ENCODE measurements around the gene CGB2. TPM values are rescaled to one million over a fixed set of nuclear protein-coding genes. Genes with fewer than 3 reads are reported as not detected.

CGB2 gene
- total and polyA plus RNA-seq, 9 of the 15 experiments (the other 6 are each of a cell fraction or from before 2014, with no cell fraction given), result 0.22 TPM; not detected in 8

- no peak for FAIRE-seq
- WGBS (ENCODE audit: insufficient coverage, low coverage, missing lambda C conversion rate), result 23% methylated on average over 7 of the region's 11 CpGs
- no peak overlapping the region for H3K4me2 ChIP-seq (ENCODE audit: insufficient read depth, low read length)
- CTCF ChIA-PET (ENCODE audit: low intra/inter-chr PET ratio), result no interaction called here
- H3K27me3 ChIP-seq (ENCODE audit: control insufficient read depth in 2 of 2, insufficient read depth in 2 of 2, low read length in 2 of 2), result no peaks in the 10 kb centered on the region
- H3K79me2 ChIP-seq (ENCODE audit: control insufficient read depth, insufficient read depth, low read length), result no peaks in the 10 kb centered on the region
- H3K36me3 ChIP-seq (ENCODE audit: control insufficient read depth, insufficient read depth, low read length), result peaks cover 13% of the 10 kb centered on the region; the same call in 2 of the 3 replicates
- intact Hi-C loops (cut with micrococcal nuclease) (no loop called here), in situ Hi-C loops (cut with MboI) (no loop called here)
- H3K4me3 ChIP-seq, result no peak overlapping the region
- TF ChIP-seq PKNOX1 (IDR thresholded peaks at IDR 0.05) (peak; percentile 60; the same call in 1 of the 2 replicates), ZBTB49 (CRISPR knock-in tag; IDR thresholded peaks at IDR 0.05; ENCODE audit: borderline replicate concordance) (no peak)
- H3K9ac ChIP-seq (ENCODE audit: insufficient read depth in 1 of 2, low read depth in 2 of 2, low read length in 2 of 2), result no peak overlapping the region
- POLR2A ChIA-PET, result interaction anchor here (0.6 to 0.8 kb wide), 2 partner anchors 23 to 75 kb away, joined by 3 read pairs; no protein-coding TSS in a partner anchor
- H3K9me3 ChIP-seq (replicated peaks; ENCODE audit: control insufficient read depth, insufficient read depth, low read depth, low read length), result no peaks in the 10 kb centered on the region
- H3K27ac ChIP-seq (ENCODE audit: extremely low read depth, low read depth, low read length), result no peak overlapping the region
- H4K20me1 ChIP-seq (replicated peaks; ENCODE audit: control insufficient read depth, insufficient read depth, low read length), result peaks cover 9% of the 10 kb centered on the region; the same call in 1 of the 2 replicates
- BruUV-seq (replicated peaks), result no TSS peak
- peaks cover 21 to 52% of the 10 kb centered on the region in 2 experiments; a peak in 4 of 5 replicates for H3K4me1 ChIP-seq (replicated peaks in 1 of 2; ENCODE audit: control insufficient read depth in 2 of 2, insufficient read depth in 2 of 2, low read length in 2 of 2)
- ATAC-seq, result no peak
- DNase-seq (ENCODE audit: extremely low read depth in 1 of 4, low spot score in 3 of 4), result no peak
- peaks cover 7% of the 10 kb centered on the region for H3K9me1 ChIP-seq (ENCODE audit: control insufficient read depth, insufficient read depth, low read length)
- no peak overlapping the region for H2AFZ ChIP-seq (ENCODE audit: low read depth, low read length)
Observed at GRCh38 chr19:49020342-49020741, 11.3 kb upstream of the CGB2 start.

All from K562 (cell line).